Erythroblast (primary cell): Measurements from ENCODE around the gene MAGI1.

Experiments used
- GATA1 ChIP-seq: IDR thresholded peaks from 2 replicates; pipeline ENCODE4 v1.6.1; 2011; ENCODE audit warnings: low read depth, mild to moderate bottlenecking, control low read depth, low read length, moderate library complexity
- POLR2A ChIP-seq: IDR thresholded peaks from 2 replicates; pipeline ENCODE4 v1.6.1; 2011; ENCODE audit warnings: mild to moderate bottlenecking, low read length

GRCh38 chr3:65572175-65572777 is 466.4 kb downstream of the MAGI1 start:
- no peak for TF ChIP-seq POLR2A
- TF ChIP-seq GATA1 = no peak
